HepG2 (cell line): ENCODE data around the gene PRXL2A. TPM values are rescaled to one million over a fixed set of nuclear protein-coding genes. Genes with fewer than 3 reads are reported as not detected.
A peak's percentile ranks its signal among the peaks of the same experiment; 100 is the strongest.

Experiments
- ATAC-seq: fragments of 200-7000 bp; cut with Tn5 transposase; 3 replicates; pipeline ENCODE4 v1.9.1; 2020; ENCODE audit warnings: mild to moderate bottlenecking, moderate library complexity
- BruUV-seq: library from RNA; stranded (reverse); fragments of 400-500 nt; replicated peaks from 2 replicates; lab custom pipeline; 2021; lab: Mats Ljungman, UMichigan
- CTCF ChIA-PET: fragments of 300-600 bp; formaldehyde crosslinking; extraction: SDS; loops from one replicate; lab custom pipeline; 2021; ENCODE audit warnings: low total read pairs, inconsistent platforms, low intra/inter-chr PET ratio; lab: Yijun Ruan, JAX
- POLR2A ChIA-PET: fragments of 350-600 bp; sonication (Branson Sonifier 250); formaldehyde crosslinking; loops from one replicate; lab custom pipeline; 2020; ENCODE audit warnings: antibody characterized with exemption, inconsistent platforms; lab: Yijun Ruan, JAX
- DNase-seq: peaks from one replicate; pipeline ENCODE4 v3.0.0-alpha.2; 2015; ENCODE audit warnings: low spot score
- FAIRE-seq: peaks from 3 replicates; lab custom pipeline; 2011; peaks lifted over from hg19 to GRCh38; lab: Jason Lieb, UNC
- H2AFZ ChIP-seq: one replicate; pipeline ENCODE4 v1.6.1; 2011; ENCODE audit warnings: low read length, inconsistent platforms
- H3K27ac ChIP-seq: fragments of 300-600 bp; 3 replicates; pipeline ENCODE4 v1.8.0; 2011; ENCODE audit warnings: mixed run types, mild to moderate bottlenecking, mixed read lengths, low read length, inconsistent platforms; ENCODE audit not compliant: insufficient read depth; ENCODE audit errors: extremely low read length
- H3K27me3 ChIP-seq, 2 experiments: fragments of 200-600 bp in 1 of 2; 2 replicates in 1 of 2; 3 replicates in 1 of 2; pipeline versions ENCODE4 v1.6.0 to v1.8.0; 2011; ENCODE audit warnings: low read length in 2 of 2, mild to moderate bottlenecking in 2 of 2, moderate library complexity in 2 of 2, inconsistent platforms in 1 of 2; ENCODE audit not compliant: insufficient read depth in 2 of 2, control insufficient read depth in 1 of 2
- H3K36me3 ChIP-seq, 2 experiments: fragments of 200-600 bp in 1 of 2; replicated peaks in 1 of 2; 2 replicates in 1 of 2; 3 replicates in 1 of 2; pipeline versions ENCODE4 v1.5.1 to v1.8.0; 2011; ENCODE audit warnings: low read length in 2 of 2, inconsistent platforms in 1 of 2; ENCODE audit not compliant: insufficient read depth in 2 of 2, control insufficient read depth in 1 of 2
- H3K4me1 ChIP-seq: 2 replicates; pipeline ENCODE4 v1.5.1; 2012; ENCODE audit warnings: low read length, inconsistent platforms; ENCODE audit not compliant: insufficient read depth
- H3K4me2 ChIP-seq: 2 replicates; pipeline ENCODE4 v1.6.0; 2011; ENCODE audit warnings: low read depth, low read length, inconsistent platforms
- H3K4me3 ChIP-seq, 3 experiments: fragments of 200-600 bp in 1 of 3; sonication (generic), shearing (Covaris generic) in 1 of 3; replicated peaks in 1 of 3; 2 replicates each; pipeline ENCODE4 v1.5.1; 2011 to 2016; ENCODE audit warnings: low read length in 3 of 3, inconsistent platforms in 2 of 3, low read depth in 2 of 3, mild to moderate bottlenecking in 2 of 3, control low read depth in 1 of 3, mixed read lengths in 1 of 3; ENCODE audit not compliant: insufficient read depth in 1 of 3
- H3K79me2 ChIP-seq: one replicate; pipeline ENCODE4 v1.6.1; 2011; ENCODE audit warnings: low read length, inconsistent platforms; ENCODE audit not compliant: insufficient read depth
- H3K9ac ChIP-seq: 2 replicates; pipeline ENCODE4 v1.6.0; 2011; ENCODE audit warnings: mild to moderate bottlenecking, low read depth, low read length, inconsistent platforms; ENCODE audit not compliant: insufficient read depth
- H3K9me3 ChIP-seq: 2 replicates; pipeline ENCODE4 v1.5.1; 2012; ENCODE audit warnings: mild to moderate bottlenecking, low read length
- H4K20me1 ChIP-seq: 2 replicates; pipeline ENCODE4 v1.6.0; 2011; ENCODE audit warnings: inconsistent platforms, mild to moderate bottlenecking, low read length, moderate library complexity; ENCODE audit not compliant: insufficient read depth
- DPF2 ChIP-seq: sonication (generic); formaldehyde crosslinking; IDR thresholded peaks from 2 replicates; pipeline ENCODE4 v1.4.0; 2020; ENCODE audit warnings: mild to moderate bottlenecking, low read depth, missing genetic modification reagents, borderline replicate concordance
- KLF6 ChIP-seq: IDR thresholded peaks from 2 replicates; pipeline ENCODE4 v1.8.0; 2016; ENCODE audit warnings: missing biosample characterization, missing genetic modification reagents
- NFRKB ChIP-seq: fragments of 450-650 bp; IDR thresholded peaks from 2 replicates; pipeline ENCODE4 v1.6.1; 2017
- NR2F6 ChIP-seq, 2 experiments: IDR thresholded peaks; 2 replicates each; pipeline ENCODE4 v1.6.1; 2016; ENCODE audit warnings: antibody characterized with exemption in 1 of 2, mild to moderate bottlenecking in 1 of 2
- PHF21A ChIP-seq: sonication (generic); formaldehyde crosslinking; IDR thresholded peaks from 2 replicates; pipeline ENCODE4 v1.5.0; 2020; ENCODE audit warnings: mild to moderate bottlenecking, missing genetic modification reagents
- RXRA ChIP-seq: sonication (generic); formaldehyde crosslinking; IDR thresholded peaks from 2 replicates; pipeline ENCODE4 v1.5.1; 2020; ENCODE audit warnings: missing genetic modification reagents
- ZBTB42 ChIP-seq: sonication (generic); formaldehyde crosslinking; IDR thresholded peaks from 2 replicates; pipeline ENCODE4 v1.5.0; 2020; ENCODE audit warnings: mild to moderate bottlenecking, missing genetic modification reagents
- ZNF143 ChIP-seq: sonication (generic); formaldehyde crosslinking; IDR thresholded peaks from 2 replicates; pipeline ENCODE4 v1.4.0; 2020; ENCODE audit warnings: missing genetic modification reagents
- ZNF605 ChIP-seq: sonication (generic); formaldehyde crosslinking; IDR thresholded peaks from 2 replicates; pipeline ENCODE4 v1.8.0; 2022; ENCODE audit warnings: mild to moderate bottlenecking, missing genetic modification reagents
- WGBS: methylation state at CpG from one replicate; pipeline ENCODE4 v1.1.6; 2017; ENCODE audit warnings: low lambda C conversion rate; 5-methylcytosine and 5-hydroxymethylcytosine counted together
- in situ Hi-C: cut with HindIII; loops from 2 replicates; pipeline ENCODE4 v1.10.0; 2017; ENCODE audit warnings: low pct_unique_long_range_greater_than_20kb; ENCODE audit not compliant: extremely low pct_ligation_motif_present
- intact Hi-C: fragments of 100-400 bp; cut with micrococcal nuclease; formaldehyde crosslinking; loops from one replicate; pipeline ENCODE4 v1.10.0; 2022; ENCODE audit not compliant: unreplicated experiment
- polyA plus RNA-seq, 8 experiments: library from polyadenylated mRNA; depleted of rRNA in 3 of 8; stranded (reverse) in 7 of 8; unstranded in 1 of 8; fragments of >200 nt; fragmentation: Illumina TruSeq in 4 of 8; extraction: Trizol in 4 of 8; gene quantifications; 2 replicates each; pipeline versions ENCODE4 v1.2.1 to v1.2.3, GENCODE V29; 2011 to 2016; ENCODE audit warnings: low read depth in 4 of 8, missing spikeins in 1 of 8, mixed read lengths in 1 of 8; ENCODE audit not compliant: insufficient read depth in 1 of 8
- total RNA-seq, 5 experiments: library from RNA; depleted of rRNA; stranded (reverse); fragments of >200 nt; fragmentation: Illumina TruSeq; extraction: Trizol; gene quantifications; 2 replicates each; pipeline ENCODE4 v1.2.3, GENCODE V29; 2016; ENCODE audit warnings: low read depth in 1 of 5
- TF ChIP-seq, protein P1 (sequence below): sonication (generic); formaldehyde crosslinking; IDR thresholded peaks from 2 replicates; pipeline ENCODE4 v1.8.1; 2022; ENCODE audit warnings: low read depth, mild to moderate bottlenecking, missing genetic modification reagents
- TF ChIP-seq, protein P2 (sequence below): sonication (generic); formaldehyde crosslinking; IDR thresholded peaks from 2 replicates; pipeline ENCODE4 v1.8.1; 2023; ENCODE audit warnings: mild to moderate bottlenecking, inconsistent platforms, moderate library complexity, missing genetic modification reagents, borderline replicate concordance

PRXL2A gene
- total and polyA plus RNA-seq, 2 of the 13 experiments (the other 11 are each of a cell fraction or from before 2014, with no cell fraction given) = 43.9 to 79.9 TPM

DNA sequence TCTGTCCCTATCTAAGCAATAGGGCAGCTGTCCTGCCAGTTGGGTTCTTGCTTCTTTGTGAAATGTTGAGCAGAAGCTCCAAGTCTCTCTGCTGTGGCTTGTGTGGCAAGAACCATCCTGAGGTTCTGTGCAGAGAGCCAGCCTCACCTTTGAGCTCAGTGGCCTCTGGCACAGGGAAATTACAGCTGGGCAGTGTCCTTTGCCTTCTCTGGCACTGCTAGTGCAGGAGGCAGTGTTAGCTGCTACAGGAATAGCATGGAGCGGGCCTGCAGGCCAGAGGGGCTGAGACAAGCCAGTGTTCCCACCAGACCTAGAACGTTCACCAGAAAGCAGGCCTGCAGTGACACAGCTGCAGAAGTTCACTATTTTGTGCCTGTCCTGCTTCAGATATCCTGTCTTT, 1.8 kb downstream of the PRXL2A start (continued):
- TF ChIP-seq NR2F6 (IDR thresholded peaks at IDR 0.05) = no peak
- peak; percentile 28; the same call in 1 of the 2 replicates for TF ChIP-seq NR2F6 (CRISPR knock-in tag; IDR thresholded peaks at IDR 0.05)
- TF ChIP-seq ZBTB42 = no peak
- TF ChIP-seq, protein P1, sequence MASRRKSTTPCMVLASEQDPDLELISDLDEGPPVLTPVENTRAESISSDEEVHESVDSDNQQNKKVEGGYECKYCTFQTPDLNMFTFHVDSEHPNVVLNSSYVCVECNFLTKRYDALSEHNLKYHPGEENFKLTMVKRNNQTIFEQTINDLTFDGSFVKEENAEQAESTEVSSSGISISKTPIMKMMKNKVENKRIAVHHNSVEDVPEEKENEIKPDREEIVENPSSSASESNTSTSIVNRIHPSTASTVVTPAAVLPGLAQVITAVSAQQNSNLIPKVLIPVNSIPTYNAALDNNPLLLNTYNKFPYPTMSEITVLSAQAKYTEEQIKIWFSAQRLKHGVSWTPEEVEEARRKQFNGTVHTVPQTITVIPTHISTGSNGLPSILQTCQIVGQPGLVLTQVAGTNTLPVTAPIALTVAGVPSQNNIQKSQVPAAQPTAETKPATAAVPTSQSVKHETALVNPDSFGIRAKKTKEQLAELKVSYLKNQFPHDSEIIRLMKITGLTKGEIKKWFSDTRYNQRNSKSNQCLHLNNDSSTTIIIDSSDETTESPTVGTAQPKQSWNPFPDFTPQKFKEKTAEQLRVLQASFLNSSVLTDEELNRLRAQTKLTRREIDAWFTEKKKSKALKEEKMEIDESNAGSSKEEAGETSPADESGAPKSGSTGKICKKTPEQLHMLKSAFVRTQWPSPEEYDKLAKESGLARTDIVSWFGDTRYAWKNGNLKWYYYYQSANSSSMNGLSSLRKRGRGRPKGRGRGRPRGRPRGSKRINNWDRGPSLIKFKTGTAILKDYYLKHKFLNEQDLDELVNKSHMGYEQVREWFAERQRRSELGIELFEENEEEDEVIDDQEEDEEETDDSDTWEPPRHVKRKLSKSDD (CRISPR knock-in tag) = no peak
- TF ChIP-seq, all 625 proteins: peak for 17

- DNase-seq (no peak), FAIRE-seq (no peak), ATAC-seq (no peak)
- Histone ChIP-seq H3K9me3 (no peaks in the 10 kb centered on the region), H3K27me3 (no peaks in the 10 kb centered on the region; a peak in 1 of 5 replicates), H3K4me1 (peaks cover 84% of the 10 kb centered on the region), H3K9ac (no peak overlapping the region; the same call in 1 of the 2 replicates), H3K36me3 (no peaks in the 10 kb centered on the region), H3K4me2 (peak overlapping the region; percentile 82), H3K27ac (peak overlapping the region; percentile 99), H3K79me2 (peaks cover 65% of the 10 kb centered on the region), H4K20me1 (peaks cover 10% of the 10 kb centered on the region; the same call in 1 of the 2 replicates), H3K4me3 (peak overlapping the region in 1 of 3 experiments; percentile 4; a peak in 1 of 6 replicates), H2AFZ (no peak overlapping the region)
- POLR2A ChIA-PET = interaction anchor here (0.9 to 2.0 kb wide), 4 partner anchors 8 to 94 kb away, joined by 4 to 12 read pairs (median 6); no protein-coding TSS in a partner anchor
- WGBS = 86% methylated on average over 5 of the region's 5 CpGs
- in situ Hi-C loops (no loop called here), intact Hi-C loops (no loop called here)
- TF ChIP-seq, protein P2, sequence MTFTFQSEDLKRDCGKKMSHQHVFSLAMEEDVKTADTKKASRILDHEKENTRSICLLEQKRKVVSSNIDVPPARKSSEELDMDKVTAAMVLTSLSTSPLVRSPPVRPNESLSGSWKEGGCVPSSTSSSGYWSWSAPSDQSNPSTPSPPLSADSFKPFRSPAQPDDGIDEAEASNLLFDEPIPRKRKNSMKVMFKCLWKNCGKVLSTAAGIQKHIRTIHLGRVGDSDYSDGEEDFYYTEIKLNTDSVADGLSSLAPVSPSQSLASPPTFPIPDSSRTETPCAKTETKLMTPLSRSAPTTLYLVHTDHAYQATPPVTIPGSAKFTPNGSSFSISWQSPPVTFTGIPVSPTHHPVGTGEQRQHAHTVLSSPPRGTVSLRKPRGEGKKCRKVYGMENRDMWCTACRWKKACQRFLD (CRISPR knock-in tag) = no peak
- TF ChIP-seq RXRA (CRISPR knock-in tag) = no peak
- TF ChIP-seq KLF6 = no peak
- no peak for TF ChIP-seq NFRKB
- no peak for TF ChIP-seq ZNF605
- no peak for TF ChIP-seq ZNF143 (CRISPR knock-in tag)
- TF ChIP-seq PHF21A (CRISPR knock-in tag) = no peak
- TF ChIP-seq DPF2 (CRISPR knock-in tag) = no peak
- CTCF ChIA-PET = no interaction called here
- no TSS peak for BruUV-seq
Observed at GRCh38 chr10:80410578-80411145, 2.3 kb downstream of the PRXL2A start.
